Psoas muscle (tissue), 8 donors: ENCODE measurements around the gene GHITM. TPM values are rescaled to one million over a fixed set of nuclear protein-coding genes. Genes with fewer than 3 reads are reported as not detected.
A peak's percentile ranks its signal among the peaks of the same experiment; 100 is the strongest.

Source experiments
- ATAC-seq, 4 donors: fragments of 200-7000 bp; cut with Tn5 transposase; one replicate each; pipeline ENCODE4 v1.9.1; 2020; ENCODE audit warnings: moderate library complexity in 3 of 4, mild to moderate bottlenecking in 2 of 4
- DNase-seq, 2 donors: peaks; one replicate each; pipeline ENCODE4 v3.0.0-alpha.2; 2020
- H3K27ac ChIP-seq: fragments of 200-600 bp; one replicate; pipeline ENCODE4 v1.8.0; 2022
- H3K27me3 ChIP-seq, 3 donors: fragments of 200-600 bp in 1 of 3; one replicate each; pipeline versions ENCODE4 v1.6.1 to v1.8.0; 2013 to 2022; ENCODE audit warnings: low read length in 2 of 3, mild to moderate bottlenecking in 2 of 3, moderate library complexity in 1 of 3; ENCODE audit not compliant: insufficient read depth in 3 of 3
- H3K36me3 ChIP-seq, 2 donors: fragments of 200-600 bp in 1 of 2; one replicate each; pipeline versions ENCODE4 v1.6.1 to v1.8.0; 2013 to 2022; ENCODE audit warnings: low read depth in 1 of 2, mild to moderate bottlenecking in 1 of 2, moderate library complexity in 1 of 2; ENCODE audit not compliant: insufficient read depth in 1 of 2
- H3K4me1 ChIP-seq: fragments of 200-600 bp; one replicate; pipeline ENCODE4 v1.8.0; 2022
- H3K4me3 ChIP-seq: fragments of 200-600 bp; one replicate; pipeline ENCODE4 v1.8.0; 2022; ENCODE audit warnings: mild to moderate bottlenecking
- H3K9me3 ChIP-seq: fragments of 200-600 bp; one replicate; pipeline ENCODE4 v1.8.0; 2022
- CTCF ChIP-seq: fragments of 200-600 bp; IDR thresholded peaks from one replicate; pipeline ENCODE4 v1.8.0; 2022; ENCODE audit warnings: antibody characterized with exemption
- WGBS, 3 donors: extraction: QIAGEN DNeasy Blood & Tissue Kit; methylation state at CpG; one replicate each; pipeline versions ENCODE4 v1.1.6 to v1.1.7; 2013; 5-methylcytosine and 5-hydroxymethylcytosine counted together
- intact Hi-C, 2 donors: fragments of 100-400 bp; cut with DNase I; formaldehyde crosslinking; loops; one replicate each; pipeline versions ENCODE4 v1.11.0 to v1.14.2; 2022
- polyA plus RNA-seq, 3 donors: library from polyadenylated mRNA; stranded (reverse); fragments of 200-250 nt; gene quantifications; one replicate each; pipeline ENCODE4 v1.2.3, GENCODE V29; 2013
- total RNA-seq, 4 donors: library from RNA; stranded (reverse); fragmentation: NEBNext Ultra II Directional in 2 of 4; extraction: Animal tissue kit (Norgen Biotek cat#: 25700) in 2 of 4; gene quantifications; one replicate each; pipeline versions ENCODE4 v1.2.1 to v1.2.4, GENCODE V29; 2021 to 2023
- donor health status: healthy with polysubstance abuse.
- donor health status: DM: no; HTN: no; CAD: no; lungs with moderate emphysema.
- donor health status: Bipolar disorder and iron deficiency.
- donor health status: healthy.
- donor health status: DM: yes; HTN: yes; CAD: no.
- donor health status: DM: no; HTN: no; CAD: no.
- donor health status: DM: no; HTN: no; CAD: no.
- donor health status: DM: yes; HTN: yes; CAD: no.

Gene GHITM
- total and polyA plus RNA-seq, 7 donors: 230 to 633 (median 265) TPM

- ATAC-seq (peak in 3 of 4 donors; percentile 71 to 82 (median 77)), DNase-seq (peak in 1 of 2 donors; percentile 31)
- H3K36me3 ChIP-seq: peaks cover 0 to 40% of the 10 kb centered on the region in 2 donors
- no peaks in the 10 kb centered on the region for H3K27me3 ChIP-seq
- no peak for TF ChIP-seq CTCF
- H3K9me3 ChIP-seq: no peaks in the 10 kb centered on the region
- intact Hi-C loops: no loop called here
- WGBS, 3 donors: 66 to 73% (median 71%) methylated on average over 10 of the region's 10 CpGs
- no peak overlapping the region for H3K27ac ChIP-seq
- H3K4me1 ChIP-seq: no peaks in the 10 kb centered on the region
- H3K4me3 ChIP-seq: no peak overlapping the region
These were observed 17.5 kb downstream of the GHITM start for GRCh38 chr10:84156768-84157167.

GRCh38 chr10:84158061-84158460 lies 18.8 kb downstream of the GHITM start:
- intact Hi-C loops: no loop called here
- no peak for TF ChIP-seq CTCF
- Histone ChIP-seq H3K36me3 (peaks cover 0 to 27% of the 10 kb centered on the region in 2 donors), H3K9me3 (no peaks in the 10 kb centered on the region), H3K4me3 (no peak overlapping the region), H3K27me3 (no peaks in the 10 kb centered on the region), H3K4me1 (no peaks in the 10 kb centered on the region), H3K27ac (no peak overlapping the region)
- DNase-seq: no peak
- ATAC-seq: no peak
- 87 to 96% (median 88%) methylated on average over 2 of the region's 2 CpGs for WGBS, 3 donors

GRCh38 chr10:84158550-84158949 lies 19.2 kb downstream of the GHITM start:
- Histone ChIP-seq H3K36me3 (peaks cover 0 to 22% of the 10 kb centered on the region in 2 donors), H3K9me3 (no peaks in the 10 kb centered on the region), H3K27me3 (no peaks in the 10 kb centered on the region), H3K4me3 (no peak overlapping the region), H3K27ac (no peak overlapping the region), H3K4me1 (no peaks in the 10 kb centered on the region)
- DNase-seq (no peak), ATAC-seq (no peak)
- 83 to 86% (median 83%) methylated on average over 4 of the region's 4 CpGs for WGBS, 3 donors
- TF ChIP-seq CTCF: no peak
- intact Hi-C loops: no loop called here

DNA sequence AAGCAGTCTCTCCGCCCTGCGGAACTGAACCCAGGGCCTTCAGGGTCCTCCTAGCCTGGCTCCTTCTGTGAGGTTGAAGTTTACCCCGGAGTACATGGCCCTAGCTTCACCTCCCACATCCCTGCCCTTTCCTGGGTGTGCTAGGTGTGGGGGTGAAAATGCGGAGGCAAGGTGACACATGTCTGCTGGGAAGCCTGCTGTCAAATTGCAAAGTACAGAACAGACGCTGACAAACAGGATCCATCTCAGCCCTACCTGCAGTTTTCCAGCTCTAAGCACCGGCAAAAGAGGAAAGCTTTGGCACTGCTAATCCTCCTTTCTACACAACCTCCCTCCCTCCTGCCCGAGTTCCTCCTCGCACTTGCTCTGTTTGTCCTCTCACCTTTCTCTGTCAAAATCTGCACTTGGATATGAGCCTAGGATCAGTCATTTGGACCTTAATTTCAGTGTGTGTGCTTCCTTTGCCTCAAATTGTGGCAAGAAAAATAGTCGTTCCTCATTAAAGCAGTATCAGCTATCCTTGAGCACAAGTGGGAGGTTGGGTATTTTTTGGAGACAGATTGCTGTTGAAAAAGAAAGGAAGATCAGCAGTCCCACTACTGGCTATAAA lies 19.9 kb downstream of the GHITM start:
- no peak overlapping the region for H3K27ac ChIP-seq
- no peak for TF ChIP-seq CTCF
- intact Hi-C loops: no loop called here
- H3K36me3 ChIP-seq: peaks cover 0 to 16% of the 10 kb centered on the region in 2 donors
- no peak overlapping the region for H3K4me3 ChIP-seq
- peak in 1 of 4 donors; percentile 34 for ATAC-seq
- no peaks in the 10 kb centered on the region for H3K27me3 ChIP-seq
- no peaks in the 10 kb centered on the region for H3K4me1 ChIP-seq
- no peaks in the 10 kb centered on the region for H3K9me3 ChIP-seq
- DNase-seq: no peak
- WGBS, 3 donors: 45 to 53% (median 49%) methylated on average over 9 of the region's 9 CpGs
